GM12801 (cell line): ENCODE data around the gene DGKB.

Source experiments
- CTCF ChIP-seq: IDR thresholded peaks from one replicate; pipeline ENCODE4 v1.5.1; 2011; ENCODE audit warnings: control low read depth; ENCODE audit not compliant: insufficient read length; ENCODE audit errors: extremely low read depth

DGKB gene

GRCh38 chr7:14305233-14305866, 597.2 kb downstream of the DGKB start:
- TF ChIP-seq CTCF, result no peak

GRCh38 chr7:14303536-14303935, 599.0 kb downstream of the DGKB start:
- no peak for TF ChIP-seq CTCF

- TF ChIP-seq CTCF, result no peak
Observed at GRCh38 chr7:14294637-14295036, 607.9 kb downstream of the DGKB start.

GRCh38 chr7:14293434-14293833, 609.1 kb downstream of the DGKB start:
- TF ChIP-seq CTCF, result no peak

- no peak for TF ChIP-seq CTCF
Observed at GRCh38 chr7:14292737-14293136, 609.8 kb downstream of the DGKB start.

- no peak for TF ChIP-seq CTCF
Observed at GRCh38 chr7:14289957-14290356, 612.6 kb downstream of the DGKB start.

GRCh38 chr7:14288701-14289100, 613.9 kb downstream of the DGKB start:
- no peak for TF ChIP-seq CTCF
